Activated T-helper 1 cell treated with anti-CD3 and anti-CD28 coated beads, Interleukin-12 subunit alpha, Interleukin-12 subunit beta, Interleukin-2, Interleukin-4 antibody, amounts not matched to agents 30 ng/mL and 10 ng/mL and 1 ng/mL, durations not matched to agents 14 hours and 24 hours and 36 hours (primary cell): ENCODE results near the gene RNF213. TPM values are rescaled to one million over a fixed set of nuclear protein-coding genes. Genes with fewer than 3 reads are reported as not detected.
"Not testable (repeated sequence)": the region's sequence is repeated elsewhere in the genome, so short reads cannot be mapped to it uniquely, and the experiment has no call there.

Experiments used
- DNase-seq: peaks from one replicate; pipeline ENCODE4 v3.0.0; 2021; ENCODE audit warnings: low spot score
- H3K27ac Mint-ChIP-seq: one replicate; pipeline ENCODE4 v1.8.0; 2021; ENCODE audit warnings: mild to moderate bottlenecking, mixed read lengths
- H3K27me3 Mint-ChIP-seq: one replicate; pipeline ENCODE4 v1.8.0; 2022; ENCODE audit warnings: mild to moderate bottlenecking, moderate library complexity, mixed read lengths; ENCODE audit not compliant: insufficient read depth
- H3K36me3 Mint-ChIP-seq: one replicate; pipeline ENCODE4 v1.8.0; 2021; ENCODE audit warnings: low read depth, mixed read lengths
- H3K4me1 Mint-ChIP-seq: one replicate; pipeline ENCODE4 v1.8.0; 2021; ENCODE audit warnings: low read depth, mixed read lengths
- H3K4me3 Mint-ChIP-seq: one replicate; pipeline ENCODE4 v1.8.0; 2021; ENCODE audit warnings: mild to moderate bottlenecking, moderate library complexity, mixed read lengths
- H3K9me3 Mint-ChIP-seq: one replicate; pipeline ENCODE4 v1.8.0; 2021; ENCODE audit warnings: mixed read lengths
- intact Hi-C: fragments of 100-400 bp; cut with micrococcal nuclease; formaldehyde crosslinking; loops from one replicate; pipeline ENCODE4 v1.15.1; 2024
- total RNA-seq: library from RNA; stranded (reverse); gene quantifications from 2 replicates; pipeline ENCODE4 v1.2.3, GENCODE V29; 2022

Gene RNF213
- total RNA-seq, 1 donor from 2014 or later = 290 TPM

GRCh38 chr17:80406146-80406545 lies 145.5 kb downstream of the RNF213 start:
- Mint-ChIP-seq H3K36me3 (no peaks in the 10 kb centered on the region), H3K27ac (no peak overlapping the region), H3K9me3 (no peaks in the 10 kb centered on the region), H3K4me1 (no peaks in the 10 kb centered on the region), H3K27me3 (no peaks in the 10 kb centered on the region), H3K4me3 (no peak overlapping the region)
- DNase-seq = no peak
- intact Hi-C loops = no loop called here

DNA sequence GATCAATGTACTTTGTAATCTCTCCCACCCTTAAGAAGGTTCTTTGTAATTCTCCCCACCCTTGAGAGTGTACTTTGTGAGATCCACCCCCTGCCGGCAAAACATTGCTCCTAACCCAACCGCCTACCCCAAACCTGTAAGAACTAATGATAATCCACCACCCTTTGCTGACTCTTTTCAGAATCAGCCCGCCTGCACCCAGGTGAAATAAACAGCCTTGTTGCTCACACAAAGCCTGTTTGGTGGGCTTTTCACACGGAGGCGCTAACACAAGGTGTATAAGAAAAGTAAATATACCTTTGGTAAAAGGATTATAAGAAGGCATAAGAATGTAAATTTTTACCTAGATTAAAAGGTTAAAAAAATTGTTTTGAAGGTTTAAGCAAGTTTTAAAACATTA lies 147.3 kb downstream of the RNF213 start:
- H3K4me3 Mint-ChIP-seq, H3K4me1 Mint-ChIP-seq, H3K36me3 Mint-ChIP-seq, DNase-seq, H3K27me3 Mint-ChIP-seq, H3K27ac Mint-ChIP-seq, H3K9me3 Mint-ChIP-seq, intact Hi-C loops: not testable (repeated sequence)

GRCh38 chr17:80408872-80409271 lies 148.2 kb downstream of the RNF213 start:
- Mint-ChIP-seq H3K27me3 (peaks cover 10% of the 10 kb centered on the region), H3K9me3 (no peaks in the 10 kb centered on the region), H3K36me3 (no peaks in the 10 kb centered on the region), H3K4me3 (no peak overlapping the region), H3K4me1 (no peaks in the 10 kb centered on the region), H3K27ac (no peak overlapping the region)
- no peak for DNase-seq
- intact Hi-C loops = no loop called here

DNA sequence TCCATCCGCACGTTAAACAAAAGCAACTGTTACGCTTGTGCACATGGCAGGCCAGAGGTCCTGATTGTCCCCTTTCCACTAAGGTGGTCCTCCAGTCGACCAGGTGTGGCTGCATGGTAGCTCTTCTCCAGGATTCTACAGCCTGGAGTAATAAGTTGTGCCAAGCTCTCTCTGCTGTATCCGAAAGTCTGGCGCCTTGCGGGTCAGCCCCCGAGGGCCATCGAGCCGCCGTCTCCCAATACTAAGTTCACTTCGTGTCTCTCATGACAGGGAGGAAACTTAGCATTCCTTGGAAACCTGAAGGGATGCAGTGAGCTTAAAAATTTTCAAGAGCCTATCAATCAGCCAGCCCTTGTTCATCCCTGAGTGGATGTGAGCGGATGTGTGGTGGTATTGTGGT lies 149.0 kb downstream of the RNF213 start:
- Mint-ChIP-seq H3K4me1 (peaks cover 7% of the 10 kb centered on the region), H3K27me3 (peaks cover 16% of the 10 kb centered on the region), H3K9me3 (no peaks in the 10 kb centered on the region), H3K27ac (no peak overlapping the region), H3K4me3 (no peak overlapping the region), H3K36me3 (no peaks in the 10 kb centered on the region)
- intact Hi-C loops = no loop called here
- DNase-seq = no peak

DNA sequence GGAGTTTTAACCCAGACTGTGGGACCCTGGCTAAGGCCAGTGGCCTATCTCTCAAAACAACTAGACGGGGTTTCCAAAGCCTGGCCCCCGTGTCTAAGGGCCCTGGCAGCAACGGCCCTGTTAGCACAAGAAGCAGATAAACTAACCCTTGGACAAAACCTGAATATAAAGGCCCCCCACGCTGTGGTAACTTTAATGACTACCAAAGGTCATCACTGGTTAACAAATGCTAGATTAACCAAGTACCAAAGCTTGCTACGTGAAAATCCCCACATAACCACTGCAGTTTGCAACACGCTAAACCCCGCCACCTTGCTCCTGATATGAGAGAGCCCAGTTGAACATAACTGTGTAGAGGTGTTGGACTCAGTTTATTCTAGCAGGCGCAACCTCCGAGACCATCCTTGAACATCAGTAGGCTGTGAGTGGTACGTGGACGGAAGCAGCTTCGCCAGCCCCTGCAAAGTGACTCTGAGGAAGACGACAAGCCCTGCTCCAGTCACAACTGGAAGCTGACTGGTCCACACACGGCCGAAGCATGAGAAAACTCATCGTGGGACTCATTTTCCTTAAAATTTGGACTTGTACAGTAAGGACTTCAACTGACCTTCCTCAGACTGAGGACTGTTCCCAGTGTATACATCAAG lies 149.9 kb downstream of the RNF213 start:
- H3K36me3 Mint-ChIP-seq, H3K27ac Mint-ChIP-seq, H3K4me3 Mint-ChIP-seq, H3K9me3 Mint-ChIP-seq, DNase-seq, H3K4me1 Mint-ChIP-seq, intact Hi-C loops: not testable (repeated sequence)
- H3K27me3 Mint-ChIP-seq = peaks cover 16% of the 10 kb centered on the region

DNA sequence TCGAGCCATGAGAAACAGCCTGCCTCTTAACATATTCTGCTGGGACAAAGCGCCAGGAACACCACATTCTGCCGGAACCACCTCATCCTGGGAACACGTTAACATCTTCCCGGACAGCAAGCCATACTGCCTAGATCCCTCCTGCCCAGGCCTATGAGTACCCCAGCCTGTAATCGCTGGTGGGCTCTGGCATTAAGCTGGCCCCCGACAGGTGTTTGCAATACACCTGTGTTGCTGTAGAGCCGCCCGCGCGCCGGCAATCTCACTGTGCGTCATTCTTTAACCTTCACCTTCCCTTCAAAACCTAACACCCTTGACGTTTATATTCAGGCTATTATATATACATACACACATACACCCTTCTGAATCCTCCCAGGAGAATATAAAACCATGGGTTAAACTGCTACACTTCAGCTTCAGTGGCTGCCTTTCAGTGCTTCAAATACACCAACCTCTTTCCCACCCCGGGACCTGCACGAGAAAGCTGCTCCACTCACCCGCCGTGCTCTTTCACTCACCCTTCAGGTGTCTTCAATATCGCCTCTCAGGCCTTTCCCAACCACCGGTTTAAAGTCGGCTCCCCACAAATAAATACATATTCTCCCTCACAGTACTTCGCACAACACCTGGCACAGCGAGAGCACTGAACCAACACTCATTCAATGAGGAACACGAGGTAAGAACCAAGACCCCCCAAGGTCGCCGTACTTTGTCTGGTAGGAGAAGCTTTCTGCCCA lies 153.3 kb downstream of the RNF213 start:
- Mint-ChIP-seq H3K9me3 (no peaks in the 10 kb centered on the region), H3K4me3 (peak overlapping the region; percentile 87), H3K27me3 (peaks cover 16% of the 10 kb centered on the region), H3K36me3 (peaks cover 5% of the 10 kb centered on the region), H3K27ac (peak overlapping the region; percentile 12), H3K4me1 (peaks cover 18% of the 10 kb centered on the region)
- DNase-seq = no peak
- intact Hi-C loops = no loop called here

DNA sequence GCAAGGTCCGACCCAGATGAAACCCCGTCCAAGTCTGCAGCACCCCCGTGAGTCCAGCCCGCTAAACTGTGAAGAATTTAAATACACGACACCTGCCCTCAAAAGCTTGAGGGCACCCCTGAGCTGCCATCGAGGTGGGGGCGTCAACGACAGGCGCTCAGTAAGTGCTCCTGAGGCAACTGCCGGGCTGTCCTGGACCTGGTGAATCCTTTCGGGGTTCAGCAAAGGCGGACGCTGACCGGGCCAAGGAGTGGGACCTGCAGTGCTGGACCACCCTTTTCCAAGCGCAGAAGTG lies 153.8 kb downstream of the RNF213 start:
- Mint-ChIP-seq H3K9me3 (no peaks in the 10 kb centered on the region), H3K4me1 (peaks cover 18% of the 10 kb centered on the region), H3K27me3 (peaks cover 16% of the 10 kb centered on the region), H3K27ac (peak overlapping the region; percentile 12), H3K36me3 (peaks cover 5% of the 10 kb centered on the region), H3K4me3 (peak overlapping the region; percentile 87)
- intact Hi-C loops = no loop called here
- DNase-seq = no peak

DNA sequence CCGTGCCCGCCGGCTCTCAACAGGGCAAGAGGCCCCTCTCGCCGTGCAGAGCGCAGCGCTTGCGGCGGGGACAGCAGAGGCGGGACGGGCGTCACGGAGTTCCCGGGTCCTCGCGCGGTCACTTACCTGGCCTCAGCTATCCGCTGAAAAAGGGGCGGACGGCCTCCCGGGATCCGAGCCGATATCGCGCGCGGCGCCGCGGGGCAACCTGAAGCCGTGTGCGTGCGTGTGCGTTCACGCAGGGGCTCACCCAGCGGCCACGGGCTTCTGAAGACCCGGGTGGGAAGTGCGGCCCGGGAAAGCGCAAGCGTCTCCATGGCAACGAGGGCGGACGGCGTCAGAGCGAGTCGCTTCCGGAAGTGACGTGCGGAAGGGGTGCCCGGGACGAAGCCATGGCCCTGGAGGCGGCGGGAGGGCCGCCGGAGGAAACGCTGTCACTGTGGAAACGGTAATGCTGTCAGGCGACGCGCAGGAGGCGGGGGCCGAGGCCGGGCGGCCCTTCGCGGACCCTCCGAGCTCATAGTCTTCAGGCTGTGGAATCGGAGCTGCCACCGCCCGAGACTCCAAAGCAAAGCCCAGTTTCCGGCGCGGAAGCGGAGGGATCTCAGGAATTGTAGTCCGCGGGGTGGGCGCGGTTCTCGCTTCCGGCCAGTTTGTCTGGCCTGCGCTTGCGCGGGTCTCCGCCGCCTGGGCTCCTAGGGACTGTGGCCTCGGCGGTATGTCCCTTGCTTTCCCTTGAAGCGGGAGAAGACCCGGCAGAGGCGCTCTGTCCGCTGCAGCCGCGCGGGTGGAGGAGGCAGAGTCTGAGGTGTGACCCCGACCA lies 154.4 kb downstream of the RNF213 start, which contains the start of gene ENDOV:
ENDOV (plus strand) TSS at position 365 of the 823 bp plus-strand sequence; CDS start at position 393, 28 bp downstream.
- Mint-ChIP-seq H3K27me3 (peaks cover 16% of the 10 kb centered on the region), H3K36me3 (peaks cover 9% of the 10 kb centered on the region), H3K4me3 (peak within 1 kb of the TSS; percentile 87), H3K27ac (peak within 1 kb of the TSS; percentile 65), H3K4me1 (peaks cover 18% of the 10 kb centered on the region), H3K9me3 (no peaks in the 10 kb centered on the region)
- peak; percentile 90 for DNase-seq
- intact Hi-C loops = loop anchor here (1.0 kb wide), 5 partner anchors 12 to 824 kb away; partner anchors contain the start of genes EIF4A3, NDUFAF8 and TEPSIN

DNA sequence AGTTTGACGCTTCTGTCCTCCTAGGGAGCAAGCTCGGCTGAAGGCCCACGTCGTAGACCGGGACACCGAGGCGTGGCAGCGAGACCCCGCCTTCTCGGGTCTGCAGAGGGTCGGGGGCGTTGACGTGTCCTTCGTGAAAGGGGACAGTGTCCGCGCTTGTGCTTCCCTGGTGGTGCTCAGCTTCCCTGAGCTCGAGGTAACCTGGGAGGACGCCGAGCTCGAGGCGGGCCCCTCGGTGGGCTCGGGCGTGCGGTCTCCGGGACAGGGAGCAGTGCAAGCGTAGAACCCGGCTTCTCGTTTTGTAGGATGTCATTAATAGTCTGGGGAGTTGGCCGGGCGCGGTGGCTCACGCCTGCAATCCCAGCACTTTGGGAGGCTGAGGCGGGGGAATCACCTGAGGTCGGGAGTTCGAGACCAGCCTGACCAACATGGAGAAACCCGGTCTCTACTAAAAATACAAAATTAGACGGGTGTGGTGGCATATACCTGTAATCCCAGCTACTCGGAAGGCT lies 155.0 kb downstream of the RNF213 start:
- Mint-ChIP-seq H3K36me3 (peaks cover 9% of the 10 kb centered on the region), H3K4me3 (peak overlapping the region; percentile 87), H3K9me3 (no peaks in the 10 kb centered on the region), H3K27me3 (peaks cover 16% of the 10 kb centered on the region), H3K27ac (peak overlapping the region; percentile 65), H3K4me1 (peaks cover 18% of the 10 kb centered on the region)
- DNase-seq = no peak
- intact Hi-C loops = loop anchor here (1.0 kb wide), 5 partner anchors 12 to 824 kb away; partner anchors contain the start of genes EIF4A3, NDUFAF8 and TEPSIN

DNA sequence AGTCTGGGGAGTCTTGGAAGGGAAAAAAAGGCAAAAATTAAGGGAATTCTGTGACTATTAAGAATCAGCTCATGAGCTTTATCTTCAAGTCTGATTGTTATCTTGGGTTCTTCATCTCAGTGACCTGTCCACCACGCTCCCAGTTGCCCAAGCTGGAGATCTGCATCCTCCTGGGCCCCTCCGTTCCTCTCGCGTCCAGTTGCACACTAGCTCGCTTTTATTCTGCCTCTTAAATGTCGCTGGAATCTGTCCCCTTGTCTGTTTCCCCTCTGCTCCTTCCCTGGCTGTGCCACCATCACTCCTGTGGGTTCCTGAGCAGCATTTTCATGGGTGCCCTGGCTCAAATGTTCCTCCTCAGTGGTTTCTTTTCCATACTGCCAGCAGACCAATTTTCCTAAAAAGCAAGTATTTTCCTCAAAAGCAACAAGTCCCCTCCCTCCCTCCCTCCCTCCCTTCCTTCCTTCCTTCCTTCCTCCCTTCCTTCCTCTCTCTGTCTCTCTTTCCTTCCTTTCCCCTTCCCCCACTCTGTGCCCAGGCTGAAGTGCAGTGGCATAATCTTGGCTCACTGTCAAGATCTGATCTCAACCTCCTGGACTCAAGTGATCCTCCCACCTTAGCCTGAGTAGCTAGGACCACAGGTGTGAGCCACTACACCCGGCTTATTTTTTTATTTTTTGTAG lies 155.7 kb downstream of the RNF213 start:
- H3K9me3 Mint-ChIP-seq = no peaks in the 10 kb centered on the region
- peaks cover 16% of the 10 kb centered on the region for H3K27me3 Mint-ChIP-seq
- peak overlapping the region; percentile 41 for H3K27ac Mint-ChIP-seq
- H3K4me3 Mint-ChIP-seq = peak overlapping the region; percentile 87
- intact Hi-C loops = no loop called here
- DNase-seq = no peak
- peaks cover 18% of the 10 kb centered on the region for H3K4me1 Mint-ChIP-seq
- H3K36me3 Mint-ChIP-seq = peaks cover 9% of the 10 kb centered on the region

- no peak for DNase-seq
- intact Hi-C loops = no loop called here
- Mint-ChIP-seq H3K27me3 (peaks cover 16% of the 10 kb centered on the region), H3K36me3 (peaks cover 9% of the 10 kb centered on the region), H3K9me3 (no peaks in the 10 kb centered on the region), H3K4me3 (peak overlapping the region; percentile 87), H3K27ac (peak overlapping the region; percentile 58), H3K4me1 (peaks cover 18% of the 10 kb centered on the region)
Measured at GRCh38 chr17:80416940-80417293, 156.3 kb downstream of the RNF213 start.

- no peak overlapping the region for H3K27ac Mint-ChIP-seq
- peaks cover 18% of the 10 kb centered on the region for H3K4me1 Mint-ChIP-seq
- H3K36me3 Mint-ChIP-seq = peaks cover 9% of the 10 kb centered on the region
- DNase-seq = no peak
- peaks cover 9% of the 10 kb centered on the region for H3K27me3 Mint-ChIP-seq
- H3K4me3 Mint-ChIP-seq = no peak overlapping the region
- no peaks in the 10 kb centered on the region for H3K9me3 Mint-ChIP-seq
- intact Hi-C loops = no loop called here
Measured at GRCh38 chr17:80418589-80418988, 157.9 kb downstream of the RNF213 start.
